HepG2 (cell line): Measurements from ENCODE around the gene PAQR6. TPM values are rescaled to one million over a fixed set of nuclear protein-coding genes. Genes with fewer than 3 reads are reported as not detected.

Source experiments
- ATAC-seq: fragments of 200-7000 bp; cut with Tn5 transposase; 3 replicates; pipeline ENCODE4 v1.9.1; 2020; ENCODE audit warnings: mild to moderate bottlenecking, moderate library complexity
- BruUV-seq: library from RNA; stranded (reverse); fragments of 400-500 nt; replicated peaks from 2 replicates; lab custom pipeline; 2021; lab: Mats Ljungman, UMichigan
- CTCF ChIA-PET: fragments of 300-600 bp; formaldehyde crosslinking; extraction: SDS; loops from one replicate; lab custom pipeline; 2021; ENCODE audit warnings: low total read pairs, inconsistent platforms, low intra/inter-chr PET ratio; lab: Yijun Ruan, JAX
- POLR2A ChIA-PET: fragments of 350-600 bp; sonication (Branson Sonifier 250); formaldehyde crosslinking; loops from one replicate; lab custom pipeline; 2020; ENCODE audit warnings: antibody characterized with exemption, inconsistent platforms; lab: Yijun Ruan, JAX
- DNase-seq: peaks from one replicate; pipeline ENCODE4 v3.0.0-alpha.2; 2015; ENCODE audit warnings: low spot score
- FAIRE-seq: peaks from 3 replicates; lab custom pipeline; 2011; peaks lifted over from hg19 to GRCh38; lab: Jason Lieb, UNC
- H2AFZ ChIP-seq: one replicate; pipeline ENCODE4 v1.6.1; 2011; ENCODE audit warnings: low read length, inconsistent platforms
- H3K27ac ChIP-seq: fragments of 300-600 bp; 3 replicates; pipeline ENCODE4 v1.8.0; 2011; ENCODE audit warnings: mixed run types, mild to moderate bottlenecking, mixed read lengths, low read length, inconsistent platforms; ENCODE audit not compliant: insufficient read depth; ENCODE audit errors: extremely low read length
- H3K27me3 ChIP-seq, 2 experiments: fragments of 200-600 bp in 1 of 2; 2 replicates in 1 of 2; 3 replicates in 1 of 2; pipeline versions ENCODE4 v1.6.0 to v1.8.0; 2011; ENCODE audit warnings: low read length in 2 of 2, mild to moderate bottlenecking in 2 of 2, moderate library complexity in 2 of 2, inconsistent platforms in 1 of 2; ENCODE audit not compliant: insufficient read depth in 2 of 2, control insufficient read depth in 1 of 2
- H3K36me3 ChIP-seq, 2 experiments: fragments of 200-600 bp in 1 of 2; replicated peaks in 1 of 2; 2 replicates in 1 of 2; 3 replicates in 1 of 2; pipeline versions ENCODE4 v1.5.1 to v1.8.0; 2011; ENCODE audit warnings: low read length in 2 of 2, inconsistent platforms in 1 of 2; ENCODE audit not compliant: insufficient read depth in 2 of 2, control insufficient read depth in 1 of 2
- H3K4me1 ChIP-seq: 2 replicates; pipeline ENCODE4 v1.5.1; 2012; ENCODE audit warnings: low read length, inconsistent platforms; ENCODE audit not compliant: insufficient read depth
- H3K4me2 ChIP-seq: 2 replicates; pipeline ENCODE4 v1.6.0; 2011; ENCODE audit warnings: low read depth, low read length, inconsistent platforms
- H3K4me3 ChIP-seq, 3 experiments: fragments of 200-600 bp in 1 of 3; sonication (generic), shearing (Covaris generic) in 1 of 3; replicated peaks in 1 of 3; 2 replicates each; pipeline ENCODE4 v1.5.1; 2011 to 2016; ENCODE audit warnings: low read length in 3 of 3, inconsistent platforms in 2 of 3, low read depth in 2 of 3, mild to moderate bottlenecking in 2 of 3, control low read depth in 1 of 3, mixed read lengths in 1 of 3; ENCODE audit not compliant: insufficient read depth in 1 of 3
- H3K79me2 ChIP-seq: one replicate; pipeline ENCODE4 v1.6.1; 2011; ENCODE audit warnings: low read length, inconsistent platforms; ENCODE audit not compliant: insufficient read depth
- H3K9ac ChIP-seq: 2 replicates; pipeline ENCODE4 v1.6.0; 2011; ENCODE audit warnings: mild to moderate bottlenecking, low read depth, low read length, inconsistent platforms; ENCODE audit not compliant: insufficient read depth
- H3K9me3 ChIP-seq: 2 replicates; pipeline ENCODE4 v1.5.1; 2012; ENCODE audit warnings: mild to moderate bottlenecking, low read length
- H4K20me1 ChIP-seq: 2 replicates; pipeline ENCODE4 v1.6.0; 2011; ENCODE audit warnings: inconsistent platforms, mild to moderate bottlenecking, low read length, moderate library complexity; ENCODE audit not compliant: insufficient read depth
- ADNP ChIP-seq: sonication (generic); formaldehyde crosslinking; IDR thresholded peaks from 2 replicates; pipeline ENCODE4 v1.4.0; 2020; ENCODE audit warnings: missing genetic modification reagents
- AGO2 ChIP-seq: fragments of 200-400 bp; formaldehyde crosslinking; optimal IDR thresholded peaks from 2 replicates; pipeline ENCODE3; 2017; ENCODE audit warnings: mild to moderate bottlenecking, low read depth, low read length, moderate library complexity
- ATF3 ChIP-seq: sonication (generic); formaldehyde crosslinking; IDR thresholded peaks from 2 replicates; pipeline ENCODE4 v1.4.0; 2020; ENCODE audit warnings: missing genetic modification reagents
- EHMT2 ChIP-seq: fragments of 200-600 bp; sonication (generic); IDR thresholded peaks from 2 replicates; pipeline ENCODE4 v1.7.0; 2017; ENCODE audit warnings: antibody characterized with exemption, low read depth, low read length, borderline replicate concordance
- GFI1 ChIP-seq: sonication (generic); formaldehyde crosslinking; IDR thresholded peaks from 2 replicates; pipeline ENCODE4 v1.5.0; 2020; ENCODE audit warnings: missing genetic modification reagents, mild to moderate bottlenecking, borderline replicate concordance
- LRRFIP1 ChIP-seq: sonication (generic); formaldehyde crosslinking; conservative IDR thresholded peaks from 2 replicates; pipeline ENCODE4 v1.4.0; 2020; ENCODE audit warnings: missing genetic modification reagents
- RBFOX2 ChIP-seq: fragments of 200-400 bp; formaldehyde crosslinking; IDR thresholded peaks from 2 replicates; pipeline ENCODE4 v1.6.1; 2017; ENCODE audit warnings: low read depth, mild to moderate bottlenecking, low read length
- RNF2 ChIP-seq: fragments of 450-650 bp; conservative IDR thresholded peaks from 2 replicates; pipeline ENCODE4 v1.6.1; 2016; ENCODE audit warnings: low read depth
- RORA ChIP-seq: sonication (generic); formaldehyde crosslinking; IDR thresholded peaks from 2 replicates; pipeline ENCODE4 v1.5.0; 2020; ENCODE audit warnings: mild to moderate bottlenecking, missing genetic modification reagents, moderate library complexity
- RXRA ChIP-seq: sonication (generic); formaldehyde crosslinking; IDR thresholded peaks from 2 replicates; pipeline ENCODE4 v1.5.1; 2020; ENCODE audit warnings: missing genetic modification reagents
- XBP1 ChIP-seq: sonication (generic); formaldehyde crosslinking; IDR thresholded peaks from 2 replicates; pipeline ENCODE4 v1.5.0; 2020; ENCODE audit warnings: missing genetic modification reagents
- ZNF562 ChIP-seq: sonication (generic); formaldehyde crosslinking; IDR thresholded peaks from 2 replicates; pipeline ENCODE4 v1.8.0; 2022; ENCODE audit warnings: missing genetic modification reagents, borderline replicate concordance
- ZNF629 ChIP-seq: sonication (generic); formaldehyde crosslinking; conservative IDR thresholded peaks from 2 replicates; pipeline ENCODE4 v1.5.0; 2020; ENCODE audit warnings: missing genetic modification reagents
- ZNF740 ChIP-seq: sonication (generic); formaldehyde crosslinking; IDR thresholded peaks from 2 replicates; pipeline ENCODE4 v1.4.0; 2020; ENCODE audit warnings: missing genetic modification reagents
- ZSCAN21 ChIP-seq: sonication (generic); formaldehyde crosslinking; IDR thresholded peaks from 2 replicates; pipeline ENCODE4 v1.8.0; 2022; ENCODE audit warnings: mild to moderate bottlenecking, missing genetic modification reagents, moderate library complexity, borderline replicate concordance
- WGBS: methylation state at CpG from one replicate; pipeline ENCODE4 v1.1.6; 2017; ENCODE audit warnings: low lambda C conversion rate; 5-methylcytosine and 5-hydroxymethylcytosine counted together
- in situ Hi-C: cut with HindIII; loops from 2 replicates; pipeline ENCODE4 v1.10.0; 2017; ENCODE audit warnings: low pct_unique_long_range_greater_than_20kb; ENCODE audit not compliant: extremely low pct_ligation_motif_present
- intact Hi-C: fragments of 100-400 bp; cut with micrococcal nuclease; formaldehyde crosslinking; loops from one replicate; pipeline ENCODE4 v1.10.0; 2022; ENCODE audit not compliant: unreplicated experiment
- polyA plus RNA-seq, 8 experiments: library from polyadenylated mRNA; depleted of rRNA in 3 of 8; stranded (reverse) in 7 of 8; unstranded in 1 of 8; fragments of >200 nt; fragmentation: Illumina TruSeq in 4 of 8; extraction: Trizol in 4 of 8; gene quantifications; 2 replicates each; pipeline versions ENCODE4 v1.2.1 to v1.2.3, GENCODE V29; 2011 to 2016; ENCODE audit warnings: low read depth in 4 of 8, missing spikeins in 1 of 8, mixed read lengths in 1 of 8; ENCODE audit not compliant: insufficient read depth in 1 of 8
- total RNA-seq, 5 experiments: library from RNA; depleted of rRNA; stranded (reverse); fragments of >200 nt; fragmentation: Illumina TruSeq; extraction: Trizol; gene quantifications; 2 replicates each; pipeline ENCODE4 v1.2.3, GENCODE V29; 2016; ENCODE audit warnings: low read depth in 1 of 5

The PAQR6 gene
- total and polyA plus RNA-seq, 2 of the 13 experiments (the other 11 are each of a cell fraction or from before 2014, with no cell fraction given): 0.82 to 1.4 TPM

DNA sequence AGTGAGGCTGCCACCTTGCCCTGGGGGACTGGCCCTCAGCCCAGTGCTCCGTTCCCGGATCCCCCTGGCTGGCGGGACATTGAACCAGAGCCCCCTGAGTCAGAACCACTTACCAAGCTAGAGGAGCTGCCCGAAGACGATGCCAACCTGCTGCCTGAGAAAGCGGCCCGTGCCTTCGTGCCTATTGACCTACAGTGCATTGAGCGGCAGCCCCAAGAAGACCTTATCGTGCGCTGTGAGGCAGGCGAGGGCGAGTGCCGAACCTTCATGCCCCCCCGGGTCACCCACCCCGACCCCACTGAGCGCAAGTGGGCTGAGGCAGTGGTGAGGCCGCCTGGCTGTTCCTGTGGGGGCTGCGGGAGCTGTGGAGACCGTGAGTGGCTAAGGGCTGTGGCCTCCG is 37.6 kb upstream of the PAQR6 start:
- Histone ChIP-seq H3K9ac (no peak overlapping the region), H3K4me1 (peaks cover 25% of the 10 kb centered on the region)
- WGBS: 100% methylated on average over 3 of the region's 21 CpGs
- TF ChIP-seq ZNF740 (CRISPR knock-in tag) (no peak), EHMT2 (no peak), AGO2 (peak; percentile 49), RORA (CRISPR knock-in tag) (no peak), GFI1 (CRISPR knock-in tag) (no peak), ADNP (CRISPR knock-in tag) (no peak), RNF2 (no peak), RXRA (CRISPR knock-in tag) (no peak), ZNF562 (CRISPR knock-in tag) (no peak), XBP1 (CRISPR knock-in tag) (no peak), RBFOX2 (0 out of 2 replicates have a peak, but pooled peaks have one; percentile 17), ATF3 (CRISPR knock-in tag) (no peak), ZSCAN21 (CRISPR knock-in tag) (no peak), ZNF629 (CRISPR knock-in tag) (no peak), LRRFIP1 (CRISPR knock-in tag) (no peak)
- TF ChIP-seq, all 625 proteins: peak for 2
- POLR2A ChIA-PET: interaction anchor here (0.7 to 7.1 kb wide), 2 partner anchors 9 to 13 kb away, joined by 3 to 115 read pairs; partner anchors contain the start of genes GLMP and VHLL
- DNase-seq: no peak
- Histone ChIP-seq H3K27ac (no peak overlapping the region), H3K4me3 (no peak overlapping the region), H3K36me3 (peaks cover 2 to 3% of the 10 kb centered on the region in 2 experiments; a peak in 2 of 5 replicates), H3K79me2 (peaks cover 29% of the 10 kb centered on the region), H3K4me2 (no peak overlapping the region), H4K20me1 (peaks cover 11% of the 10 kb centered on the region), H3K9me3 (no peaks in the 10 kb centered on the region), H2AFZ (no peak overlapping the region), H3K27me3 (no peaks in the 10 kb centered on the region; a peak in 1 of 5 replicates)
- CTCF ChIA-PET: no interaction called here
- in situ Hi-C loops (no loop called here), intact Hi-C loops (no loop called here)
- no peak for FAIRE-seq
- no TSS peak for BruUV-seq
- no peak for ATAC-seq
